ENCODE results near the gene CFAP91. TPM values are rescaled to one million over a fixed set of nuclear protein-coding genes. Genes with fewer than 3 reads are reported as not detected.

CFAP91 gene
- total and polyA plus RNA-seq, 2 experiments from 2014 or later = 2.4 to 3.7 TPM

Other genes starting within 250 kb of the CFAP91 start
- 39.0 and 51.6 TPM in 2 replicates for gene TMEM39A, start 239.4 kb upstream of the CFAP91 start, total RNA-seq (2014; rRNA removed; shearing (Covaris generic))
- 11.0 and 12.9 TPM in 2 replicates for gene TMEM39A, start 239.4 kb upstream of the CFAP91 start, polyA plus RNA-seq (2016; fragmentation: Nextera tagmentation; extraction: Ambion mirVana)
- 13.5 and 22.0 TPM in 2 replicates for gene POGLUT1, start 234.1 kb upstream of the CFAP91 start, total RNA-seq (2014; rRNA removed; shearing (Covaris generic))
- gene POGLUT1, start 234.1 kb upstream of the CFAP91 start, polyA plus RNA-seq (2016; fragmentation: Nextera tagmentation; extraction: Ambion mirVana) = 12.1 and 15.2 TPM in 2 replicates
- 49.1 and 62.2 TPM in 2 replicates for gene TIMMDC1, start 204.5 kb upstream of the CFAP91 start, total RNA-seq (2014; rRNA removed; shearing (Covaris generic))
- gene TIMMDC1, start 204.5 kb upstream of the CFAP91 start, polyA plus RNA-seq (2016; fragmentation: Nextera tagmentation; extraction: Ambion mirVana) = 98.2 and 105 TPM in 2 replicates
- not detected in 2 replicates for gene CD80, start 143.4 kb upstream of the CFAP91 start, total RNA-seq (2014; rRNA removed; shearing (Covaris generic))
- not detected in 2 replicates for gene CD80, start 143.4 kb upstream of the CFAP91 start, polyA plus RNA-seq (2016; fragmentation: Nextera tagmentation; extraction: Ambion mirVana)
- gene ADPRH, start 123.5 kb upstream of the CFAP91 start, total RNA-seq (2014; rRNA removed; shearing (Covaris generic)) = 3.4 and 4.4 TPM in 2 replicates
- gene ADPRH, start 123.5 kb upstream of the CFAP91 start, polyA plus RNA-seq (2016; fragmentation: Nextera tagmentation; extraction: Ambion mirVana) = 1.2 and 1.7 TPM in 2 replicates
- gene PLA1A, start 105.1 kb upstream of the CFAP91 start, total RNA-seq (2014; rRNA removed; shearing (Covaris generic)) = not detected in 2 replicates
- not detected in 2 replicates for gene PLA1A, start 105.1 kb upstream of the CFAP91 start, polyA plus RNA-seq (2016; fragmentation: Nextera tagmentation; extraction: Ambion mirVana)
- not detected in 2 replicates for gene POPDC2, start 42.4 kb upstream of the CFAP91 start, total RNA-seq (2014; rRNA removed; shearing (Covaris generic))
- gene POPDC2, start 42.4 kb upstream of the CFAP91 start, polyA plus RNA-seq (2016; fragmentation: Nextera tagmentation; extraction: Ambion mirVana) = 0.36 and 0.37 TPM in 2 replicates
- gene COX17, start 25.6 kb upstream of the CFAP91 start, total RNA-seq (2014; rRNA removed; shearing (Covaris generic)) = 14.0 and 24.0 TPM in 2 replicates
- gene COX17, start 25.6 kb upstream of the CFAP91 start, polyA plus RNA-seq (2016; fragmentation: Nextera tagmentation; extraction: Ambion mirVana) = 324 and 376 TPM in 2 replicates
- gene NR1I2, start 79.1 kb downstream of the CFAP91 start, total RNA-seq (2014; rRNA removed; shearing (Covaris generic)) = 3.9 and 4.4 TPM in 2 replicates
- gene NR1I2, start 79.1 kb downstream of the CFAP91 start, polyA plus RNA-seq (2016; fragmentation: Nextera tagmentation; extraction: Ambion mirVana) = 0.89 and 1.4 TPM in 2 replicates

Data from GM23338 (cell line).